WTC11 (cell line): ENCODE results near the gene MOB4. TPM values are rescaled to one million over a fixed set of nuclear protein-coding genes. Genes with fewer than 3 reads are reported as not detected.

Experiments
- ATAC-seq: fragments of 200-7000 bp; cut with Tn5 transposase; 2 replicates; pipeline ENCODE4 v1.10.0; 2021; ENCODE audit warnings: mild to moderate bottlenecking, moderate library complexity
- Bru-seq: library from RNA; stranded (reverse); fragments of 400-500 nt; gene quantifications from one replicate; lab custom pipeline; 2021; lab: Mats Ljungman, UMichigan
- CTCF ChIA-PET: fragments of 300-600 bp; sonication (Branson Sonifier 250); formaldehyde crosslinking; loops from one replicate; lab custom pipeline; 2021; ENCODE audit warnings: antibody characterized with exemption; lab: Charles Lee
- POLR2A ChIA-PET: fragments of 350-600 bp; sonication (Branson Sonifier 250); formaldehyde crosslinking; loops from one replicate; lab custom pipeline; 2021; ENCODE audit warnings: antibody characterized with exemption; lab: Charles Lee
- DNase-seq: peaks from one replicate; pipeline ENCODE4 v3.0.0; 2021; ENCODE audit warnings: low spot score
- H3K27ac Mint-ChIP-seq: 2 replicates; pipeline ENCODE4 v1.8.0; 2021; ENCODE audit warnings: mixed read lengths
- H3K27me3 Mint-ChIP-seq: 2 replicates; pipeline ENCODE4 v1.8.0; 2021; ENCODE audit warnings: low read depth, mild to moderate bottlenecking, moderate library complexity, mixed read lengths
- H3K36me3 Mint-ChIP-seq: 2 replicates; pipeline ENCODE4 v1.8.0; 2021; ENCODE audit warnings: mixed read lengths
- H3K4me1 Mint-ChIP-seq: 2 replicates; pipeline ENCODE4 v1.8.0; 2022; ENCODE audit warnings: mixed read lengths
- H3K4me3 Mint-ChIP-seq: 2 replicates; pipeline ENCODE4 v1.8.0; 2021; ENCODE audit warnings: mild to moderate bottlenecking, moderate library complexity, mixed read lengths
- H3K9me3 Mint-ChIP-seq: 2 replicates; pipeline ENCODE4 v1.8.0; 2021; ENCODE audit warnings: mixed read lengths
- ATF2 ChIP-seq: sonication (generic); formaldehyde crosslinking; IDR thresholded peaks from 2 replicates; pipeline ENCODE4 v1.8.1; 2022; ENCODE audit warnings: low read depth, missing genetic modification reagents, borderline replicate concordance
- ATF6 ChIP-seq: sonication (generic); formaldehyde crosslinking; IDR thresholded peaks from 2 replicates; pipeline ENCODE4 v1.8.1; 2023; ENCODE audit warnings: mild to moderate bottlenecking, missing genetic modification reagents
- CBFB ChIP-seq: sonication (generic); formaldehyde crosslinking; IDR thresholded peaks from 2 replicates; pipeline ENCODE4 v1.8.1; 2022; ENCODE audit warnings: mild to moderate bottlenecking, low read depth, missing genetic modification reagents
- FOXP4 ChIP-seq: sonication (generic); formaldehyde crosslinking; IDR thresholded peaks from 2 replicates; pipeline ENCODE4 v1.8.0; 2022; ENCODE audit warnings: mild to moderate bottlenecking, missing genetic modification reagents
- HMGA2 ChIP-seq: fragments of 250-450 bp; sonication (Bioruptor Pico); IDR thresholded peaks from 2 replicates; pipeline ENCODE4 v1.4.0; 2021; ENCODE audit warnings: mild to moderate bottlenecking, moderate library complexity
- IRF2 ChIP-seq: sonication (generic); formaldehyde crosslinking; IDR thresholded peaks from 2 replicates; pipeline ENCODE4 v1.8.0; 2022; ENCODE audit warnings: low read depth, missing genetic modification reagents, borderline replicate concordance
- MXD4 ChIP-seq: fragments of 250-450 bp; sonication (Bioruptor Pico); IDR thresholded peaks from 2 replicates; pipeline ENCODE4 v1.8.0; 2021; ENCODE audit warnings: mild to moderate bottlenecking, moderate library complexity, borderline replicate concordance
- MYBL2 ChIP-seq: sonication (generic); formaldehyde crosslinking; IDR thresholded peaks from 2 replicates; pipeline ENCODE4 v1.8.1; 2023; ENCODE audit warnings: mild to moderate bottlenecking, moderate library complexity, missing genetic modification reagents
- NFE2L1 ChIP-seq: sonication (generic); formaldehyde crosslinking; IDR thresholded peaks from 2 replicates; pipeline ENCODE4 v1.8.1; 2023; ENCODE audit warnings: missing genetic modification reagents
- NR2C2 ChIP-seq: sonication (generic); formaldehyde crosslinking; IDR thresholded peaks from 2 replicates; pipeline ENCODE4 v1.8.0; 2022; ENCODE audit warnings: mild to moderate bottlenecking, missing genetic modification reagents
- RORB ChIP-seq: fragments of 250-450 bp; sonication (Bioruptor Pico); IDR thresholded peaks from 2 replicates; pipeline ENCODE4 v1.9.0; 2021; ENCODE audit warnings: mild to moderate bottlenecking
- TEAD4 ChIP-seq: sonication (generic); formaldehyde crosslinking; IDR thresholded peaks from 2 replicates; pipeline ENCODE4 v1.8.0; 2022; ENCODE audit warnings: mild to moderate bottlenecking, missing genetic modification reagents
- USF2 ChIP-seq: sonication (generic); formaldehyde crosslinking; IDR thresholded peaks from 2 replicates; pipeline ENCODE4 v1.8.1; 2023; ENCODE audit warnings: mild to moderate bottlenecking, missing genetic modification reagents, moderate library complexity
- ZNF232 ChIP-seq: sonication (generic); formaldehyde crosslinking; IDR thresholded peaks from 2 replicates; pipeline ENCODE4 v1.8.0; 2022; ENCODE audit warnings: mild to moderate bottlenecking, missing genetic modification reagents
- ZNF263 ChIP-seq: sonication (generic); formaldehyde crosslinking; IDR thresholded peaks from 2 replicates; pipeline ENCODE4 v1.8.1; 2022; ENCODE audit warnings: low read depth, mild to moderate bottlenecking, moderate library complexity, missing genetic modification reagents
- ZNF671 ChIP-seq: fragments of 250-450 bp; sonication (Bioruptor Pico); IDR thresholded peaks from 2 replicates; pipeline ENCODE4 v1.8.0; 2021; ENCODE audit warnings: mild to moderate bottlenecking
- long read RNA-seq, 3 experiments: library from RNA in 1 of 3; library from capped mRNA in 1 of 3; library from polyadenylated mRNA in 1 of 3; unstranded in 2 of 3; stranded (forward) in 1 of 3; transcript quantifications; one replicate each; pipeline ENCODE4 v2.0.0, GENCODE V29; 2021
- total RNA-seq: library from RNA; stranded (reverse); gene quantifications from 3 replicates; pipeline ENCODE4 v1.2.3, GENCODE V29; 2021
- TF ChIP-seq, protein P1 (sequence below): sonication (generic); formaldehyde crosslinking; IDR thresholded peaks from 2 replicates; pipeline ENCODE4 v1.8.1; 2022; ENCODE audit warnings: mild to moderate bottlenecking, missing genetic modification reagents, moderate library complexity, borderline replicate concordance
- TF ChIP-seq, protein P2 (sequence below): sonication (generic); formaldehyde crosslinking; IDR thresholded peaks from 2 replicates; pipeline ENCODE4 v1.8.0; 2022; ENCODE audit warnings: mild to moderate bottlenecking, missing genetic modification reagents
- TF ChIP-seq, protein P3 (sequence below): sonication (generic); formaldehyde crosslinking; IDR thresholded peaks from 2 replicates; pipeline ENCODE4 v1.8.1; 2022; ENCODE audit warnings: mild to moderate bottlenecking, moderate library complexity, missing genetic modification reagents
- TF ChIP-seq, protein P4 (sequence below): sonication (generic); formaldehyde crosslinking; IDR thresholded peaks from 2 replicates; pipeline ENCODE4 v1.8.0; 2022; ENCODE audit warnings: mild to moderate bottlenecking, missing genetic modification reagents
- TF ChIP-seq, protein P5 (sequence below): sonication (generic); formaldehyde crosslinking; IDR thresholded peaks from 2 replicates; pipeline ENCODE4 v1.8.0; 2022; ENCODE audit warnings: missing genetic modification reagents

The MOB4 gene
- total RNA-seq (40.8 to 55.7 TPM (median 47.8 TPM) in 3 replicates), Bru-seq, nascent RNA (percentile 95 among the genes with signal in this experiment)
- long read RNA-seq, experiment 1, transcript MOB4-207 (7 exons, 1,021 nt): minor isoform, 89 of 631 reads
- long read RNA-seq, experiment 1, transcript MOB4-202 (8 exons, 3,986 nt): major isoform, 509 of 631 reads
- long read RNA-seq, experiment 1, partial matches to known transcripts: 15 of 631 reads
- long read RNA-seq, experiment 1, other reads (novel, unspliced or antisense): 10 of 631 reads
- long read RNA-seq, experiment 2, transcript MOB4-202 (8 exons, 3,986 nt): major isoform, 107 of 179 reads
- long read RNA-seq, experiment 2, transcript MOB4-207 (7 exons, 1,021 nt): minor isoform, 15 of 179 reads
- long read RNA-seq, experiment 2, partial matches to known transcripts: 10 of 179 reads
- long read RNA-seq, experiment 2, other reads (novel, unspliced or antisense): 46 of 179 reads
- long read RNA-seq, experiment 3, transcript MOB4-207 (7 exons, 1,021 nt): minor isoform, 72 of 412 reads
- long read RNA-seq, experiment 3, transcript MOB4-202 (8 exons, 3,986 nt): major isoform, 332 of 412 reads
- long read RNA-seq, experiment 3, partial matches to known transcripts: 0 of 412 reads
- long read RNA-seq, experiment 3, other reads (novel, unspliced or antisense): 5 of 412 reads

DNA sequence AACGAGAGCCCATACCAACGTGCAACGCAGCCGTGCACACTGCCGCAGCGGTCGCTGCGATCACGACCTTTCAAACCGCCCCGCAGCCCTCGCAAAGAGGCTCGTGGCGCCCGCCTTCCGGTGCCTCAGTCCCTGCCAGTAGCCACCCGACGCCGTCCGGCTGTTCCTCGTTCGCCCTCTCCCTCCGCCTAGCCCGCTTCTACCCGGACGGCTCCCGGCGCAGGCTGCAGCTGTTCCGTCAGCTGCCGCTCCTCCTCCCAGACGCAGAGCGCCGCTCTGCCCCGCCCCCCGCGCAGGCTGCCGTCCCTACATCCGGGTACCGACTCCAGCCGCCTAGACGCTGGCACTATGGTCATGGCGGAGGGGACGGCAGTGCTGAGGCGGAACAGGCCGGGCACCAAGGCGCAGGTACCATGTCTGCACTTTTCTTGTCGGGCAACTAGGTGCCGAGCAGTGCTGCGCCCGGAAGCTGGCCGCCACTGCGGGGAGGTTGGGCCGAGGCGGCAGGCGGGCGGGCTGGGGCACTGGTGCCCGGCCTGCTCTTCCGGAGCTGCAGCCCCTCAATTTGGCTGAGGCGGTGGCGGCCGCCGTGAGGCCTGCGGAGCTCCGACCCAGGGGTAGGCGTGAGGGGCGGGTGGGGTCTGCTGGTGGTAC is at the start of gene MOB4:
Gene MOB4 (plus strand): TSS at position 328 of the 654 bp plus-strand sequence. CDS start 21 bp downstream, at position 349.
- Mint-ChIP-seq H3K36me3 (peaks cover 11% of the 10 kb centered on the region), H3K9me3 (peaks cover 1% of the 10 kb centered on the region), H3K27me3 (no peaks in the 10 kb centered on the region), H3K27ac (peak within 1 kb of the TSS; percentile 95), H3K4me3 (peak within 1 kb of the TSS; percentile 99), H3K4me1 (peaks cover 44% of the 10 kb centered on the region)
- DNase-seq (peak; percentile 95), ATAC-seq (peak; percentile 95)
- ChIA-PET POLR2A (interaction anchor here (0.6 to 3.3 kb wide), 10 partner anchors 9 to 84 kb away, joined by 3 to 64 read pairs (median 4); partner anchors contain the start of genes COQ10B, HSPD1, HSPE1 and SF3B1), CTCF (interaction anchor here (1.1 kb wide), 1 partner anchor 84 kb away, joined by 3 read pairs; no protein-coding TSS in a partner anchor)
- TF ChIP-seq ATF6 (CRISPR knock-in tag) (no peak), RORB (CRISPR knock-in tag) (no peak), TEAD4 (CRISPR knock-in tag) (no peak), FOXP4 (peak; percentile 93), ATF2 (CRISPR knock-in tag) (peak; percentile 34; the same call in 1 of the 2 replicates), ZNF263 (CRISPR knock-in tag) (peak; percentile 59; the same call in 1 of the 2 replicates), IRF2 (CRISPR knock-in tag) (no peak), CBFB (CRISPR knock-in tag) (peak; percentile 95; the same call in 1 of the 2 replicates), ZNF671 (CRISPR knock-in tag) (no peak; the same call in 1 of the 2 replicates), ZNF232 (CRISPR knock-in tag) (peak; percentile 84; the same call in 1 of the 2 replicates), USF2 (peak; percentile 69), NR2C2 (no peak), HMGA2 (CRISPR knock-in tag) (no peak), MYBL2 (CRISPR knock-in tag) (peak; percentile 96), MXD4 (CRISPR knock-in tag) (no peak), NFE2L1 (CRISPR knock-in tag) (peak; percentile 76)
- TF ChIP-seq, protein P1, sequence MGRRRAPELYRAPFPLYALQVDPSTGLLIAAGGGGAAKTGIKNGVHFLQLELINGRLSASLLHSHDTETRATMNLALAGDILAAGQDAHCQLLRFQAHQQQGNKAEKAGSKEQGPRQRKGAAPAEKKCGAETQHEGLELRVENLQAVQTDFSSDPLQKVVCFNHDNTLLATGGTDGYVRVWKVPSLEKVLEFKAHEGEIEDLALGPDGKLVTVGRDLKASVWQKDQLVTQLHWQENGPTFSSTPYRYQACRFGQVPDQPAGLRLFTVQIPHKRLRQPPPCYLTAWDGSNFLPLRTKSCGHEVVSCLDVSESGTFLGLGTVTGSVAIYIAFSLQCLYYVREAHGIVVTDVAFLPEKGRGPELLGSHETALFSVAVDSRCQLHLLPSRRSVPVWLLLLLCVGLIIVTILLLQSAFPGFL (CRISPR knock-in tag): peak; percentile 93
- TF ChIP-seq, protein P2, sequence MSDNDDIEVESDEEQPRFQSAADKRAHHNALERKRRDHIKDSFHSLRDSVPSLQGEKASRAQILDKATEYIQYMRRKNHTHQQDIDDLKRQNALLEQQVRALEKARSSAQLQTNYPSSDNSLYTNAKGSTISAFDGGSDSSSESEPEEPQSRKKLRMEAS (CRISPR knock-in tag): peak; percentile 97
- TF ChIP-seq, protein P3, sequence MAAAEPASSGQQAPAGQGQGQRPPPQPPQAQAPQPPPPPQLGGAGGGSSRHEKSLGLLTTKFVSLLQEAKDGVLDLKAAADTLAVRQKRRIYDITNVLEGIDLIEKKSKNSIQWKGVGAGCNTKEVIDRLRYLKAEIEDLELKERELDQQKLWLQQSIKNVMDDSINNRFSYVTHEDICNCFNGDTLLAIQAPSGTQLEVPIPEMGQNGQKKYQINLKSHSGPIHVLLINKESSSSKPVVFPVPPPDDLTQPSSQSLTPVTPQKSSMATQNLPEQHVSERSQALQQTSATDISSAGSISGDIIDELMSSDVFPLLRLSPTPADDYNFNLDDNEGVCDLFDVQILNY (CRISPR knock-in tag): peak; percentile 88
- TF ChIP-seq, protein P4, sequence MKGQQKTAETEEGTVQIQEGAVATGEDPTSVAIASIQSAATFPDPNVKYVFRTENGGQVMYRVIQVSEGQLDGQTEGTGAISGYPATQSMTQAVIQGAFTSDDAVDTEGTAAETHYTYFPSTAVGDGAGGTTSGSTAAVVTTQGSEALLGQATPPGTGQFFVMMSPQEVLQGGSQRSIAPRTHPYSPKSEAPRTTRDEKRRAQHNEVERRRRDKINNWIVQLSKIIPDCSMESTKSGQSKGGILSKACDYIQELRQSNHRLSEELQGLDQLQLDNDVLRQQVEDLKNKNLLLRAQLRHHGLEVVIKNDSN: peak; percentile 59; the same call in 1 of the 2 replicates
- TF ChIP-seq, protein P5, sequence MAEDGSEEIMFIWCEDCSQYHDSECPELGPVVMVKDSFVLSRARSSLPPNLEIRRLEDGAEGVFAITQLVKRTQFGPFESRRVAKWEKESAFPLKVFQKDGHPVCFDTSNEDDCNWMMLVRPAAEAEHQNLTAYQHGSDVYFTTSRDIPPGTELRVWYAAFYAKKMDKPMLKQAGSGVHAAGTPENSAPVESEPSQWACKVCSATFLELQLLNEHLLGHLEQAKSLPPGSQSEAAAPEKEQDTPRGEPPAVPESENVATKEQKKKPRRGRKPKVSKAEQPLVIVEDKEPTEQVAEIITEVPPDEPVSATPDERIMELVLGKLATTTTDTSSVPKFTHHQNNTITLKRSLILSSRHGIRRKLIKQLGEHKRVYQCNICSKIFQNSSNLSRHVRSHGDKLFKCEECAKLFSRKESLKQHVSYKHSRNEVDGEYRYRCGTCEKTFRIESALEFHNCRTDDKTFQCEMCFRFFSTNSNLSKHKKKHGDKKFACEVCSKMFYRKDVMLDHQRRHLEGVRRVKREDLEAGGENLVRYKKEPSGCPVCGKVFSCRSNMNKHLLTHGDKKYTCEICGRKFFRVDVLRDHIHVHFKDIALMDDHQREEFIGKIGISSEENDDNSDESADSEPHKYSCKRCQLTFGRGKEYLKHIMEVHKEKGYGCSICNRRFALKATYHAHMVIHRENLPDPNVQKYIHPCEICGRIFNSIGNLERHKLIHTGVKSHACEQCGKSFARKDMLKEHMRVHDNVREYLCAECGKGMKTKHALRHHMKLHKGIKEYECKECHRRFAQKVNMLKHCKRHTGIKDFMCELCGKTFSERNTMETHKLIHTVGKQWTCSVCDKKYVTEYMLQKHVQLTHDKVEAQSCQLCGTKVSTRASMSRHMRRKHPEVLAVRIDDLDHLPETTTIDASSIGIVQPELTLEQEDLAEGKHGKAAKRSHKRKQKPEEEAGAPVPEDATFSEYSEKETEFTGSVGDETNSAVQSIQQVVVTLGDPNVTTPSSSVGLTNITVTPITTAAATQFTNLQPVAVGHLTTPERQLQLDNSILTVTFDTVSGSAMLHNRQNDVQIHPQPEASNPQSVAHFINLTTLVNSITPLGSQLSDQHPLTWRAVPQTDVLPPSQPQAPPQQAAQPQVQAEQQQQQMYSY (CRISPR knock-in tag): no peak
